Urinary bladder (tissue), 4 donors: ENCODE results near the gene NEDD8. TPM values are rescaled to one million over a fixed set of nuclear protein-coding genes. Genes with fewer than 3 reads are reported as not detected.
A peak's percentile ranks its signal among the peaks of the same experiment; 100 is the strongest.
"Not testable (repeated sequence)": the region's sequence is repeated elsewhere in the genome, so short reads cannot be mapped to it uniquely, and the experiment has no call there.

Source experiments
- DNase-seq: peaks from one replicate; pipeline ENCODE4 v3.0.0-alpha.2; 2015; ENCODE audit errors: extremely low spot score
- H3K27ac ChIP-seq: one replicate; pipeline ENCODE4 v1.5.1; 2013; ENCODE audit warnings: low read depth, mild to moderate bottlenecking, moderate library complexity
- H3K36me3 ChIP-seq: one replicate; pipeline ENCODE4 v1.6.1; 2013; ENCODE audit warnings: mild to moderate bottlenecking, moderate library complexity; ENCODE audit not compliant: insufficient read depth
- H3K4me1 ChIP-seq: one replicate; pipeline ENCODE4 v1.6.1; 2013; ENCODE audit warnings: mild to moderate bottlenecking, moderate library complexity; ENCODE audit not compliant: insufficient read depth
- H3K4me3 ChIP-seq: one replicate; pipeline ENCODE4 v1.5.1; 2013; ENCODE audit warnings: low read depth, low read length
- WGBS: extraction: QIAGEN DNeasy Blood & Tissue Kit; methylation state at CpG from one replicate; pipeline ENCODE4 v1.1.7; 2013; 5-methylcytosine and 5-hydroxymethylcytosine counted together
- polyA plus RNA-seq: library from polyadenylated mRNA; stranded (reverse); fragments of 200-250 nt; gene quantifications from one replicate; pipeline ENCODE4 v1.2.3, GENCODE V29; 2013
- total RNA-seq: library from RNA; depleted of rRNA; stranded (reverse); fragments of >200 nt; gene quantifications from one replicate; pipeline ENCODE4 v1.2.3, GENCODE V29; 2014
- donor health status: healthy with polysubstance abuse.
- donor health status: healthy.

NEDD8 gene
- total and polyA plus RNA-seq, 2 donors = 73.8 to 220 TPM

DNA sequence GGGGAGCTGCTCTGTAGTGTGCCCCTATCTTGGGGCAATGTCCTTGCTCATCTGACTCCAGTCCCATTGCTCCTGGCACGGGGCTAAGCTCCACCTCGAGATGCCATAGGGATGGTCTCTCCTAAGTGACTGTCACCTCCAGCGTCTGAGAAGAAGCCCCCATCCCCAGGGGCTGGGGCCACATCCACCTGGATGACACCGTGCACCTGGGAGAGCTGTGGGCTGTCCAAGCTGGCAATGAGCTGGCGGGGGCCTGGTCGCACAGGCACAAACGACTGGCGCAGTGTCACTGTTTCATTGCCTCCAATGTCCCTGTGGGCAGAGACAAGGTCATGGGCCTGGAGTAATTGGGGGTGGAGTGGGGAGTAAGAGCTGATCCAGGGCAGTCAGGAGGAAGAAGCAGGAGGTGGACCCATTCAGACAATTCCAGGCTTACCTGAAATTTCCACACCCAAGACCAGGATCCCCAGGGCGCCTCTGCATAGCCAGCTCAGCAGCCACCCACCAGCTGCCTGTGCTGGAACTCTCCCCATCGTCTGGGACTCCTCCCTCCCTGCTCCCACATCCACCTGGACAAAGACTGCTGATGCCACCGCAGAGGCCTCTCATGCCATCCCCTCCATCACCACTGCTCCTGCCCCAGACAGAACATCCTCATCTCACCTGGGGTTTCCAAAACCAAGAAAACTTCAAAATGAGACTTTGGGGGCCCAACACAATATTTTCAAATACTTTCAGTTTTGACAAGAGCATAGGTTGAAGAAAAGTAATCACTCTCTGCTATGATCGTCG, 17.3 kb upstream of the NEDD8 start:
- Histone ChIP-seq H3K4me3 (no peak overlapping the region), H3K27ac (no peak overlapping the region), H3K36me3 (no peaks in the 10 kb centered on the region), H3K4me1 (no peaks in the 10 kb centered on the region)
- 75% methylated on average over 13 of the region's 13 CpGs for WGBS
- DNase-seq = no peak

GRCh38 chr14:24247422-24247821, 15.3 kb upstream of the NEDD8 start:
- H3K4me1 ChIP-seq = no peaks in the 10 kb centered on the region
- H3K4me3 ChIP-seq = no peak overlapping the region
- H3K27ac ChIP-seq = no peak overlapping the region
- DNase-seq = no peak
- no peaks in the 10 kb centered on the region for H3K36me3 ChIP-seq
- WGBS = 72% methylated on average over 7 of the region's 7 CpGs

- no peaks in the 10 kb centered on the region for H3K36me3 ChIP-seq
- DNase-seq = no peak
- 90% methylated on average over 3 of the region's 3 CpGs for WGBS
- no peak overlapping the region for H3K27ac ChIP-seq
- no peaks in the 10 kb centered on the region for H3K4me1 ChIP-seq
- no peak overlapping the region for H3K4me3 ChIP-seq
These were observed 14.6 kb upstream of the NEDD8 start for GRCh38 chr14:24246765-24247212.

- not testable (repeated sequence) for DNase-seq
- WGBS = 92% methylated on average over 11 of the region's 11 CpGs
These were observed 13.2 kb upstream of the NEDD8 start for GRCh38 chr14:24245350-24245749.

DNA sequence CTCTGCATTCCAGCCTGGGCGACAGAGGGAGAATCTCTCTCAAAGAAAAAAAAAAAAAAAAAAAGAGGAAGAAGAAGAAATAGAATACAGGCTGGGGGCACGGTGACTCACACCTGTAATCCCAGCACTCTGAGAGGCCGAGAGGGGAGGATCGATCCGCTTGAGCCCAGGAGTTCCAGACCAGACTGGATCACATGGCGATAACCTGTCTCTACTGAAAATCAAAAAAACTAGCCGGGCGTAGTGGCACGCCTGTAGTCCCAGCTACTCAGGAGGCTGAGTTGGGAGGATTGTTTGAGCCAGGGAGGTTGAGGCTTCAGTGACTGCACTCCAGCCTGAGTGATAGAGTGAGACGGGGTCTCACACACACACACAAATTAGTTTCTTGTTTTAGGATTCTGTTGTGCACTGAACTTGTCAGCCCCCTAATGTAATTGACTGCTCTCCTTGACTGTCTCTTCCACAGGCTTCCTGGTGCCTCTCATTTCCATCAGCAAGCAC, 11.2 kb upstream of the NEDD8 start:
- peak overlapping the region; percentile 87 for H3K27ac ChIP-seq
- no peak for DNase-seq
- peak overlapping the region; percentile 71 for H3K4me3 ChIP-seq
- no peaks in the 10 kb centered on the region for H3K4me1 ChIP-seq
- 59% methylated on average over 10 of the region's 10 CpGs for WGBS
- peaks cover 3% of the 10 kb centered on the region for H3K36me3 ChIP-seq

More at GRCh38 chr14:24245350-24245749, 13.2 kb upstream of the NEDD8 start:
- H3K4me3 ChIP-seq, H3K36me3 ChIP-seq, H3K4me1 ChIP-seq, H3K27ac ChIP-seq: not testable (repeated sequence)

GRCh38 chr14:24241829-24242443, 9.8 kb upstream of the NEDD8 start:
- DNase-seq = peak; percentile 88
- peaks cover 3% of the 10 kb centered on the region for H3K36me3 ChIP-seq
- peak overlapping the region; percentile 98 for H3K27ac ChIP-seq
- under 1% methylated on average over 39 of the region's 39 CpGs for WGBS
- no peaks in the 10 kb centered on the region for H3K4me1 ChIP-seq
- H3K4me3 ChIP-seq = peak overlapping the region; percentile 71

DNA sequence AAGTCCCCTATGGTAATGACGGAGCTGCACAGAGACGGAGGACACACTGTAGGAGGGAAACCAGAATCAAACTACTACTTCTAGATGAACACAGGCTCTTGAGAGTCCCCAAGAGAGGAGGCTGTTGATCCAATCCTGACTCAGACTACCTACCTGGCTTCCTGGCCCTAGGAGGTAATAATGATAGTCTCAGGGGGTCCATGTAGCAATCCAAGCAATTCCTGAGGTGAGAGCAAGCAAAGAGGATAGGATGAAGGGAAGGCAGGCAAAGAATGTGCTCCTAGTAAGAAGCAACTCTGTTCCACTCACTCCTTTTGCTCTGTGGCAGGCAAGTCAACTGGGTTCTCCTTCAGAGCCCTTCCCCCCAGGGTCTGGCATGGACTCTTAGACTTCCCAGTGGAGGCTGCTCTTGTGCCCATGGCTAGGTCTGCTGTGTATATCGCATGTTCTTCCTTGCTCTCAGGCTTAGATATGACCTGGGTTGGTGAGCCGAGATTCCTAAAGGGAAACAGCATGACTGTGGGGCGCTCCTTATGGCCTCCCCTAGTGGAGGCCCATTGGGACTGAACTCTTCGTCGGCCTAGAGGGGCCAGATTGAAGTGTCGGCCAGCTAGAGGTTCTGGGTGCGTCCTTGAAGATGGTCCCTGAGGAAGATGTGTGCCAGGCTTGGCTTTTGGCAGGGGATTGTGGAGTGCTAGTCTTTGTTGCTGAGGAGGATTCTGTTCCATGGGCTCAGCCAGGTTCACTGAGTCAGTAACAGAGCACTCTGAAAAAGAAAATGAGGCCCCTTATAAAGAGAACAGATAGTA, 8.1 kb upstream of the NEDD8 start:
- Histone ChIP-seq H3K36me3 (peaks cover 3% of the 10 kb centered on the region), H3K27ac (no peak overlapping the region), H3K4me1 (no peaks in the 10 kb centered on the region), H3K4me3 (no peak overlapping the region)
- no peak for DNase-seq
- WGBS = 92% methylated on average over 9 of the region's 9 CpGs

DNA sequence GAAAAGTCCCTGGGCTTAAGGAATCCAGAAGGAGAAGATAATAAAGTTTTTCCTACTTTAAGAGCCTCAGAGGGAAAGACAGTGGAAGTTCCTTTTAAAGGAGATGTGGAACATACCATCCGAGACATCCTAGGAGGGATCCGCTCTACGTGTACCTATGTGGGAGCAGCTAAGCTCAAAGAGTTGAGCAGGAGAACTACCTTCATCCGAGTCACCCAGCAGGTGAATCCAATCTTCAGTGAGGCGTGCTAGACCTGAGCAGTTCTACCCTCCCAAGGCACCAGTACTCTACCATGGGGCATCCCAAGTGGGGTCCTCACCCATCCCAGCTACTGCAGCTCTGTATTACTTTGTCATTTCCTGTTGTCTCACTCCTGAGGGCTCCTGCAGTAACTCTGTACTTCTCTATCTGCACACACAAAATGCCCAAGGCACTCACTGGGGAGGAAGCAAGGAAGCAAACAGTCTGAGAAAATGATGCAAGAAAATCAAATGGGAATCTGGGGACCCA, 6.4 kb upstream of the NEDD8 start:
- WGBS = 88% methylated on average over 5 of the region's 5 CpGs
- peaks cover 3% of the 10 kb centered on the region for H3K36me3 ChIP-seq
- H3K27ac ChIP-seq = no peak overlapping the region
- no peak overlapping the region for H3K4me3 ChIP-seq
- no peak for DNase-seq
- no peaks in the 10 kb centered on the region for H3K4me1 ChIP-seq

DNA sequence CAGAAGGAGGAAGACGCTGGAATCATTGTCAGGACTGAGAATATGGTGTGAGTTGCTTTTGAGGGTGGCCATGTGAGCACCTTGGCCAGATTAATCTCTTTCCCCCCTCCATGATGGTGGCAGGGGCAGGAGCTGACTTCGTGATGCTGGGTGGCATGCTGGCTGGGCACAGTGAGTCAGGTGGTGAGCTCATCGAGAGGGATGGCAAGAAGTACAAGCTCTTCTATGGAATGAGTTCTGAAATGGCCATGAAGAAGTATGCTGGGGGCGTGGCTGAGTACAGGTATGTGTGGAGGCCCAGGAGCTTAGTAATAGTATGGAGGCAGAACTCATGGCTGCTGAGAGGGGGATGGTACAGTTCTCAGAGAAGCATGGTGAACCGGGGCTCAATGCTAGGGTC, 6.0 kb upstream of the NEDD8 start:
- Histone ChIP-seq H3K36me3 (peaks cover 3% of the 10 kb centered on the region), H3K4me1 (no peaks in the 10 kb centered on the region), H3K27ac (no peak overlapping the region), H3K4me3 (no peak overlapping the region)
- no peak for DNase-seq
- WGBS = 85% methylated on average over 5 of the region's 5 CpGs

DNA sequence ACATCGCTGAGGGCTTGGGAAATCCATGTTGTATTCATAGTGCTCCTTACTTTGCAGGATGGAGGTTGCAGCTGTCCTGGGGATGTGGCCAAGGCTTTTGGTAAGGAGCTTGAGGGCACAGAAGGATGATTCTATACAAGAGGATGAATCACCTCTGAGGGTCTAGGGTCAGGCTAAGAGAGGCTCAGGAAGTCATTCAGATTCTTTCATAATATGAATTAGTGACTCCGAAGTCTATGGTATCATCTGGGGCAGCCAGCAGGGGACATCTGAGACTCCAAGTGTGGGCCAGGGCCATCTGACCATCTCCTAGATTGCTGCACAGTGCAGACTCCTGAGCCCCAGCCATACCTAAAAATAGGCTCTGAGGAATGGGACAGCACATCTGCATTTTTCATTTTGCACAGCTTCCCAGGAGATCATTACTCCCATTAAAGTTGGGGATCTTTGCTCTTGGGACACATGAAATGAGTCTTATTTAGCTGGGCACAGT, 5.3 kb upstream of the NEDD8 start:
- no peak overlapping the region for H3K27ac ChIP-seq
- DNase-seq = no peak
- WGBS = 89% methylated on average over 2 of the region's 2 CpGs
- no peaks in the 10 kb centered on the region for H3K4me1 ChIP-seq
- no peak overlapping the region for H3K4me3 ChIP-seq
- peaks cover 3% of the 10 kb centered on the region for H3K36me3 ChIP-seq

DNA sequence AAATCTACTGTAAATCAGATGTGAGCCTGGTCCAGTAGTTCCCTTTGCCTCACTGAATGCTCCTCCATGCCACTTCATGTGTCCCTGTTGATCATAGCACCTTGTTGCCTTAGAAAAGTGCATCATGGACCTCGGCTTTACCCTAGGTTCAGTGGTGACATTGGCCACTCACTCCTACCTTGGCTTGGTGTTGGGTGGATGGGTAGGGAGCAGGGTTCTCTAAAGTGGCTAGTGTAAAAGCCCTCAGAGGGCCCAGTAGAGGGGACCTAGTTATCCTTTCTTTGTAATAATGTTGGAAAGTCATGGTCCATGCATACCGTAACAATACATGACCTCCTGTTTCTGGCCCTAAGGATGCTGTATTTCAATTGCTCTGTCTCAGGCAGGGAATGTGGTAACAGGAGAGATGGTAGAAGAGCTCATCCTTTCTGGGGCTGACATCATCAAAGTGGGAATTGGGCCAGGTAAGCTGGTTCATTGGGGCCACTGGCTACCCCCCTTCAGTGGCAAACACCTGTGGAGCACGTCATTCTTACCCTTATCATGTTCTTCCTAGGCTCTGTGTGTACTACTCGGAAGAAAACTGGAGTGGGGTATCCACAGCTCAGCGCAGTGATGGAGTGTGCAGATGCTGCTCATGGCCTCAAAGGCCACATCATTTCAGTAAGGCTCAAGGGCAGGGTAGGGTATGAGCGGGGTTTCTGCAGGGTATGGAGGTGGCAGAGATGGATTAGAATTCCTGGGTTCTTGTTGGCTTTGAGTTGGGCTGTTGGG, 4.7 kb upstream of the NEDD8 start:
- Histone ChIP-seq H3K36me3 (peaks cover 3% of the 10 kb centered on the region), H3K4me1 (no peaks in the 10 kb centered on the region), H3K27ac (no peak overlapping the region), H3K4me3 (no peak overlapping the region)
- DNase-seq = no peak
- 92% methylated on average over 6 of the region's 6 CpGs for WGBS

DNA sequence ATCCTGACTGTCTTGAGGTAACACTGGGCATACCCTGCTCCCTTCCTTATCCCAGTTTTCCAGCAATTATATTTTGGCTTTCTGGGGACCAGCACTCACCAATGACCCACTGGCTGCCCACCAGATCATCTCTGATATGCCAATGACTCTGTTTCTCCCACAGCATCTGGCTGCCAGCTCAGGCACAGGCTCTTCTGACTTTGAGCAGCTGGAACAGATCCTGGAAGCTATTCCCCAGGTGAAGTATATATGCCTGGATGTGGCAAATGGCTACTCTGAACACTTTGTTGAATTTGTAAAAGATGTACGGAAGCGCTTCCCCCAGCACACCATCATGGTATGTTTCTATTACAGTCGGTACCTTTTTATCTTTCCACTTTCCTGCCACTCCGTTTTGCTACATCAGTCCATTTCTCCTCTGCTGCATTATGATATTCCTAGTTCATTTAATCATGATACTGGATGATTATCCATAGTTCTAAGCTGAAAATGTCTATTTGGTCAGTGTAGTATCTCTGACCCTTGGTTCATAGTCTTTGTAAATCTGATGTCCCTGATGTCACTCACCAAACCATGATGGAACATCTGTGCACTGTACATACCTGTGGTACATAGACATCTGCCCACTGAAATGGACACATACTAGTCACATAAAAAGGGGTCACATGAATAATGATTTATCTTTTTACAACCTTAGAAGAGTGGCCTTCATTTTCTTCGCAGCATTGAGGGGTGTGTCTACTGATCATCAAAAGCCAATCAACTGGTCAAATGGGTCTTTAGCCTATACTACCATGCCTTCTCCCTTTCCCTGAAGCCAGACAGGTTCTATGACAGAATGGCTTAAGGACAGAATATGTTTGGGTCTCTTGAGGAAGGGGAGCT, 3.9 kb upstream of the NEDD8 start:
- DNase-seq = no peak
- Histone ChIP-seq H3K27ac (no peak overlapping the region), H3K4me3 (no peak overlapping the region), H3K36me3 (peaks cover 3% of the 10 kb centered on the region), H3K4me1 (no peaks in the 10 kb centered on the region)
- 93% methylated on average over 5 of the region's 5 CpGs for WGBS
